Measurements from ENCODE around the gene PUS10.

PUS10 gene

GRCh38 chr2:61006486-61007105 lies 11.5 kb downstream of the PUS10 start:
- H3K27me3 Mint-ChIP-seq (ENCODE audit: low read depth), result no peaks in the 10 kb centered on the region
- H3K4me3 Mint-ChIP-seq, result no peak overlapping the region
- H3K9me3 Mint-ChIP-seq, result no peaks in the 10 kb centered on the region
- H3K27ac Mint-ChIP-seq, result no peak overlapping the region
- TF ChIP-seq CTCF (IDR thresholded peaks at IDR 0.05; ENCODE audit: unreplicated experiment in 3 of 3), result no peak
- no peaks in the 10 kb centered on the region for H3K36me3 Mint-ChIP-seq (ENCODE audit: low read depth)
- no peaks in the 10 kb centered on the region for H3K4me1 Mint-ChIP-seq

GRCh38 chr2:61005736-61006135 lies 12.3 kb downstream of the PUS10 start:
- H3K27ac Mint-ChIP-seq, result no peak overlapping the region
- no peaks in the 10 kb centered on the region for H3K36me3 Mint-ChIP-seq (ENCODE audit: low read depth)
- H3K27me3 Mint-ChIP-seq (ENCODE audit: low read depth), result no peaks in the 10 kb centered on the region
- H3K4me1 Mint-ChIP-seq, result no peaks in the 10 kb centered on the region
- TF ChIP-seq CTCF (IDR thresholded peaks at IDR 0.05; ENCODE audit: unreplicated experiment in 3 of 3), result no peak
- no peaks in the 10 kb centered on the region for H3K9me3 Mint-ChIP-seq
- no peak overlapping the region for H3K4me3 Mint-ChIP-seq

- H3K9me3 Mint-ChIP-seq, result no peaks in the 10 kb centered on the region
- TF ChIP-seq CTCF (IDR thresholded peaks at IDR 0.05; ENCODE audit: unreplicated experiment in 3 of 3), result peak; percentile 58 to 84 (median 62)
- H3K4me3 Mint-ChIP-seq, result no peak overlapping the region
- no peaks in the 10 kb centered on the region for H3K36me3 Mint-ChIP-seq (ENCODE audit: low read depth)
- no peak overlapping the region for H3K27ac Mint-ChIP-seq
- H3K27me3 Mint-ChIP-seq (ENCODE audit: low read depth), result no peaks in the 10 kb centered on the region
- no peaks in the 10 kb centered on the region for H3K4me1 Mint-ChIP-seq
Measured at GRCh38 chr2:60998628-60999545, 19.2 kb downstream of the PUS10 start.

GRCh38 chr2:60994131-60994530 lies 23.9 kb downstream of the PUS10 start:
- TF ChIP-seq CTCF (IDR thresholded peaks at IDR 0.05; ENCODE audit: unreplicated experiment in 3 of 3), result no peak
- Mint-ChIP-seq H3K4me1 (no peaks in the 10 kb centered on the region), H3K4me3 (no peak overlapping the region), H3K9me3 (peaks cover 19% of the 10 kb centered on the region), H3K27me3 (ENCODE audit: low read depth) (no peaks in the 10 kb centered on the region), H3K27ac (no peak overlapping the region), H3K36me3 (ENCODE audit: low read depth) (peaks cover 22% of the 10 kb centered on the region)

- peaks cover 22% of the 10 kb centered on the region for H3K36me3 Mint-ChIP-seq (ENCODE audit: low read depth)
Measured at GRCh38 chr2:60992985-60993392, 25.1 kb downstream of the PUS10 start.

More at GRCh38 chr2:60992985-60993392, 25.1 kb downstream of the PUS10 start:
- TF ChIP-seq CTCF (IDR thresholded peaks at IDR 0.05; ENCODE audit: unreplicated experiment in 3 of 3), result no peak
- Mint-ChIP-seq H3K27me3 (ENCODE audit: low read depth) (no peaks in the 10 kb centered on the region), H3K4me3 (no peak overlapping the region), H3K9me3 (peaks cover 19% of the 10 kb centered on the region), H3K27ac (no peak overlapping the region), H3K4me1 (no peaks in the 10 kb centered on the region)
